Thymus (tissue), 11 donors: Measurements from ENCODE around the gene RABL2B. TPM values are rescaled to one million over a fixed set of nuclear protein-coding genes. Genes with fewer than 3 reads are reported as not detected.

Experiments
- DNase-seq, 9 donors: peaks; one replicate each; pipeline ENCODE4 v3.0.0-alpha.2; 2013; ENCODE audit warnings: low spot score in 9 of 9, low read depth in 6 of 9, missing footprints in 1 of 9
- H3K27ac ChIP-seq, 2 donors: one replicate each; pipeline ENCODE4 v1.5.1; 2013; ENCODE audit warnings: control low read depth in 1 of 2, low read depth in 1 of 2, low read length in 1 of 2, mild to moderate bottlenecking in 1 of 2, moderate library complexity in 1 of 2
- H3K27me3 ChIP-seq, 2 donors: one replicate each; pipeline ENCODE4 v1.5.1; 2013; ENCODE audit warnings: low read length in 1 of 2; ENCODE audit not compliant: control insufficient read depth in 2 of 2, insufficient read depth in 1 of 2
- H3K36me3 ChIP-seq, 2 donors: one replicate each; pipeline ENCODE4 v1.5.1; 2013; ENCODE audit warnings: low read length in 1 of 2, mild to moderate bottlenecking in 1 of 2, moderate library complexity in 1 of 2; ENCODE audit not compliant: control insufficient read depth in 2 of 2, insufficient read depth in 2 of 2
- H3K4me1 ChIP-seq, 2 donors: one replicate each; pipeline ENCODE4 v1.5.1; 2013; ENCODE audit warnings: low read length in 2 of 2; ENCODE audit not compliant: control insufficient read depth in 2 of 2, insufficient read depth in 2 of 2
- H3K4me3 ChIP-seq, 2 donors: one replicate each; pipeline ENCODE4 v1.5.1; 2013; ENCODE audit warnings: low read length in 2 of 2, control low read depth in 1 of 2, mild to moderate bottlenecking in 1 of 2
- H3K9me3 ChIP-seq, 2 donors: one replicate each; pipeline ENCODE4 v1.5.1; 2013; ENCODE audit warnings: low read length in 1 of 2, mild to moderate bottlenecking in 1 of 2; ENCODE audit not compliant: control insufficient read depth in 2 of 2, insufficient read depth in 1 of 2
- WGBS: extraction: QIAGEN DNeasy Blood & Tissue Kit; methylation state at CpG from one replicate; pipeline ENCODE4 v1.1.7; 2013; 5-methylcytosine and 5-hydroxymethylcytosine counted together
- polyA plus RNA-seq: library from polyadenylated mRNA; stranded (reverse); fragments of 200-250 nt; gene quantifications from one replicate; pipeline ENCODE4 v1.2.3, GENCODE V29; 2013
- total RNA-seq: library from RNA; stranded (reverse); fragments of 120-200 nt; gene quantifications from one replicate; pipeline ENCODE4 v1.2.4, GENCODE V29; 2013
- donor health status: healthy.

Gene RABL2B
- total and polyA plus RNA-seq, 2 donors: 12.4 to 27.6 TPM

DNA sequence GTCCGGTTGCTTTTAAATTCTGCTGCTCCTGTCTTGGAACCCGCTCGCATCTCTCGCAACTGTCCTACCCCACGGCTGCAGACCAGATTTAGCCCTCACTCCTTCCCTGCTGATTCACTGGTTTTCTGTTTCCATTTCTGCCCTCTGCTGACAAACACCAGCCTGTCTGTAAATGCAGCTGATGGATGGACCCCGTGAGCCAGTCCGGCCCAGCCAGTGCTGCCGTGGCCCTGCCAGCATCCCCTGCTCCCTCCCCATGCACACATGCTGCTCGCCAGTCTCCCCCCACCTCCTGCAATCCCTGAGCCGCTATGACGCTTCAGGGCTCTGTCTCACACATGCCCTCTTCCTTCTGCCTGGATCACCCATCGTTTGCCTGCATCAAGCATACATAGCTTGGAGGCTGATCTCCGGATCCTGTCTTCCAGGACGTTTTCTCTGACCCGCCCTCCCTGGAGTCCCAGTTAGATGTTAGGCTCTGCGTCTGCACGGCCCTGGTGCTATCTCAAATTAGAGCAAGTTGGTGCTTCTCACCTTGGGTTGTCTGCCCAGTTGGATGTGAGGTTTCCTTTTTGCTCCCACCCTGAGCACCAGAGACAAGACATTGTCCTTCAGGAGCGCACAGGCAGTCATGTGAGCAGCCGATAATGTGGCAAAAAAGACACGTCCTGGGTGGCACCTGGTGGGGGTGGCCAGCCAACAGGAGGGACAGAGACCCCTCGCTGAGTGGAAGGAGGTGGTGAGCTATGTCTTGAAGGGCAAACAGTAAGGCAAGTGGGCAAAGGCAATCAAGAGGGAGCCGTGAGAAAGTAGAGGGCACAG lies 49.7 kb downstream of the RABL2B start:
- no peak overlapping the region for H3K4me3 ChIP-seq
- no peaks in the 10 kb centered on the region for H3K36me3 ChIP-seq
- WGBS: 90% methylated on average over 22 of the region's 22 CpGs
- no peaks in the 10 kb centered on the region for H3K4me1 ChIP-seq
- no peak overlapping the region for H3K27ac ChIP-seq
- no peaks in the 10 kb centered on the region for H3K27me3 ChIP-seq
- H3K9me3 ChIP-seq: no peaks in the 10 kb centered on the region
- no peak for DNase-seq

- Histone ChIP-seq H3K27me3 (no peaks in the 10 kb centered on the region), H3K9me3 (no peaks in the 10 kb centered on the region), H3K4me3 (no peak overlapping the region), H3K36me3 (no peaks in the 10 kb centered on the region), H3K27ac (no peak overlapping the region), H3K4me1 (no peaks in the 10 kb centered on the region)
- DNase-seq: no peak
- 96% methylated on average over 12 of the region's 12 CpGs for WGBS
Observed at GRCh38 chr22:50732681-50733080, 50.8 kb downstream of the RABL2B start.

GRCh38 chr22:50731811-50732624 lies 51.4 kb downstream of the RABL2B start:
- Histone ChIP-seq H3K4me3 (no peak overlapping the region), H3K27ac (no peak overlapping the region), H3K9me3 (no peaks in the 10 kb centered on the region), H3K4me1 (no peaks in the 10 kb centered on the region), H3K27me3 (no peaks in the 10 kb centered on the region), H3K36me3 (no peaks in the 10 kb centered on the region)
- DNase-seq: peak in 7 of 9 donors; percentile 1 to 42 (median 13)
- 91% methylated on average over 32 of the region's 32 CpGs for WGBS

DNA sequence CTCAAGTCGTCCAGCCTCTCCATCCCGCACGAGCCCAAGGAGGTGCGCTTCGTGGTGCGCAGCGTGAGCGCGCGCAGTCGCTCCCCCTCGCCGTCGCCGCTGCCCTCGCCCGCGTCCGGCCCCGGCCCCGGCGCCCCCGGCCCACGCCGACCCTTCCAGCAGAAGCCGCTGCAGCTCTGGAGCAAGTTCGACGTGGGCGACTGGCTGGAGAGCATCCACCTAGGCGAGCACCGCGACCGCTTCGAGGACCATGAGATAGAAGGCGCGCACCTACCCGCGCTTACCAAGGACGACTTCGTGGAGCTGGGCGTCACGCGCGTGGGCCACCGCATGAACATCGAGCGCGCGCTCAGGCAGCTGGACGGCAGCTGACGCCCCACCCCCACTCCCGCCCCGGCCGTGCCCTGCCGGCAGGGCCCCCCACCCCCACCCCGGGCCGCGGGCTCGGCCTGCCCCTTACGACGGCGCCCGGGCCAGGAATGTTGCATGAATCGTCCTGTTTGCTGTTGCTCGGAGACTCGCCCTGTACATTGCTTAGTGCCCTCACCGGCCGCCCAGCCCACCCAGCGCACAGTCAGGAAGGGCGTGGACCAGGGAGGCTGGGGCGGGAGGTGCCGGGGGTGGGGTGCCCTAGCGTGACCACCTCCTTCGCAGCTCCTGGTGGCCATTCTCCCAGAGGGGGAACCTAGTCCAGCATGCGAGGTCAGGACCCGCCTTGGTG lies 52.3 kb downstream of the RABL2B start:
- no peak overlapping the region for H3K27ac ChIP-seq
- 97% methylated on average over 76 of the region's 76 CpGs for WGBS
- no peaks in the 10 kb centered on the region for H3K4me1 ChIP-seq
- no peak for DNase-seq
- no peaks in the 10 kb centered on the region for H3K27me3 ChIP-seq
- no peak overlapping the region for H3K4me3 ChIP-seq
- H3K9me3 ChIP-seq: no peaks in the 10 kb centered on the region
- no peaks in the 10 kb centered on the region for H3K36me3 ChIP-seq

- Histone ChIP-seq H3K27me3 (no peaks in the 10 kb centered on the region), H3K9me3 (no peaks in the 10 kb centered on the region), H3K27ac (no peak overlapping the region), H3K4me3 (no peak overlapping the region), H3K36me3 (no peaks in the 10 kb centered on the region), H3K4me1 (no peaks in the 10 kb centered on the region)
- no peak for DNase-seq
- 94% methylated on average over 54 of the region's 54 CpGs for WGBS
Observed at GRCh38 chr22:50730013-50730891, 53.2 kb downstream of the RABL2B start.

DNA sequence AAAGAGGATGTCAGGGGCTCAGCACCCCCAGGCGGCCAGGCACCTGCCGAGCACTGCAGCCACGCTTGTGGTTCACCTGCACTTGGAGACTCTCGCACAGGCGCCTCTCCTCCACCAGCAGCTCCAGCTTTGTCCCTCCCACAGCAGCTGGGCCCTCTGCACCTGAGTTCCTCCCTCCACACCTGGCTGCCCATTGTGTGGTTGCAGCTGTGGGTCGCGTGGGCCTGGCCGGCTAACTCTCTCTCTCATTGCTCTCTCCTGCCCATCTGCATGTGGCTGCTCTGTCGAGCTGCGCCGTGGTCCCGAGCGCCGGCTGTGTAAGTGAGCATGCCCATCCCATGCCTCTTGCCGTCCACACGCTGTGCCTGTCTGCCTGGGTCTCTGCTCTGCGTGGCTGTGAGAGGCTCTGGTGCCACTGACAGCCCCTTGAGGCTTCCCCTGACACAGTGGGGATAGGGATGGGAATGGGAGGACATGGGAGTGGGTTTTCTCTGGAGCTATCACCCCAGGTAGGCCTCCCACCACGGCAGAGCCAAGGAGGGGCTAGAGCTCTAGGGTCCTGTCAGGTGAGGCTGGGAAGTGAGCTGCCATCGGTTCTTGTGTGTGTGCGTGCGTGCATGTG lies 53.9 kb downstream of the RABL2B start:
- DNase-seq: peak in 1 of 9 donors; percentile 2
- no peak overlapping the region for H3K4me3 ChIP-seq
- H3K4me1 ChIP-seq: no peaks in the 10 kb centered on the region
- no peak overlapping the region for H3K27ac ChIP-seq
- WGBS: 86% methylated on average over 21 of the region's 21 CpGs
- no peaks in the 10 kb centered on the region for H3K27me3 ChIP-seq
- H3K9me3 ChIP-seq: no peaks in the 10 kb centered on the region
- H3K36me3 ChIP-seq: no peaks in the 10 kb centered on the region

- DNase-seq: no peak
- Histone ChIP-seq H3K36me3 (no peaks in the 10 kb centered on the region), H3K4me3 (no peak overlapping the region), H3K27ac (no peak overlapping the region), H3K27me3 (no peaks in the 10 kb centered on the region), H3K4me1 (no peaks in the 10 kb centered on the region), H3K9me3 (no peaks in the 10 kb centered on the region)
- WGBS: 96% methylated on average over 2 of the region's 2 CpGs
Observed at GRCh38 chr22:50728523-50728931, 54.9 kb downstream of the RABL2B start.
